ENCODE measurements around the gene C5orf15.

The C5orf15 gene

DNA sequence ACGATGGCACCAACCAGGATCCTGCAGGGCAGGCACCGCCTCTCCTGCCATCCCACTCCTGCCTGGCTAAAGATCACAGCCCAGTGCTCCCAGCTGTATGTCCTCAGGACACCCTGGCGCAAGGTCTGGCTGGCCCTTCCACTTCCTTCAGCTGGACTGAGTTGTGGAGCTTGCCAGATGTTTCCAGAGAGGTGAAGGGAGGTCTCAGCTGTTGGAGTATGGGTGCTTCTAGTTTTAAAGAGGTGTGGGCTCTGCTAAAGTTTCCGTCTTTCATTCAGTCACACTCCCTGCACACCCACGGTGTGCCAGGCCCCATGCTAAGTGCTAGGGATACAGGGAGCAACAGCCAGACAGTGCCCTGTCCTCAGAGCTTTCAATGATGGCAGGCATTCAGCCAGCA lies 34.1 kb downstream of the C5orf15 start:
- Histone ChIP-seq H3K9me3 (ENCODE audit: low read depth, low read length) (no peaks in the 10 kb centered on the region), H3K4me3 (no peak overlapping the region), H3K36me3 (ENCODE audit: insufficient read depth, low read length) (no peaks in the 10 kb centered on the region), H3K9ac (ENCODE audit: insufficient read length) (no peak overlapping the region), H3K27ac (no peak overlapping the region)
- no peak for DNase-seq (ENCODE audit: low read depth, low spot score)
- TF ChIP-seq FOXP2 (optimal IDR thresholded peaks at IDR 0.05; ENCODE audit: control extremely low read depth, extremely low read length, insufficient read depth) (no peak), POLR2AphosphoS5 (IDR thresholded peaks at IDR 0.05; ENCODE audit: borderline replicate concordance, low read depth, low read length) (no peak), EZH2 (IDR thresholded peaks at IDR 0.05) (no peak)

GRCh38 chr5:133933670-133934295 lies 34.6 kb downstream of the C5orf15 start:
- TF ChIP-seq EZH2 (IDR thresholded peaks at IDR 0.05) (no peak), POLR2AphosphoS5 (IDR thresholded peaks at IDR 0.05; ENCODE audit: borderline replicate concordance, low read depth, low read length) (no peak), FOXP2 (optimal IDR thresholded peaks at IDR 0.05; ENCODE audit: control extremely low read depth, extremely low read length, insufficient read depth) (no peak)
- no peaks in the 10 kb centered on the region for H3K9me3 ChIP-seq (ENCODE audit: low read depth, low read length)
- H3K4me3 ChIP-seq: no peak overlapping the region
- H3K27ac ChIP-seq: no peak overlapping the region
- H3K36me3 ChIP-seq (ENCODE audit: insufficient read depth, low read length): no peaks in the 10 kb centered on the region
- no peak overlapping the region for H3K9ac ChIP-seq (ENCODE audit: insufficient read length)
- no peak for DNase-seq (ENCODE audit: low read depth, low spot score)

- DNase-seq (ENCODE audit: low read depth, low spot score): no peak
- no peak overlapping the region for H3K4me3 ChIP-seq
- no peak for TF ChIP-seq EZH2 (IDR thresholded peaks at IDR 0.05)
- TF ChIP-seq POLR2AphosphoS5 (IDR thresholded peaks at IDR 0.05; ENCODE audit: borderline replicate concordance, low read depth, low read length): no peak
- TF ChIP-seq FOXP2 (optimal IDR thresholded peaks at IDR 0.05; ENCODE audit: control extremely low read depth, extremely low read length, insufficient read depth): no peak
- no peak overlapping the region for H3K9ac ChIP-seq (ENCODE audit: insufficient read length)
- H3K36me3 ChIP-seq (ENCODE audit: insufficient read depth, low read length): no peaks in the 10 kb centered on the region
- H3K9me3 ChIP-seq (ENCODE audit: low read depth, low read length): no peaks in the 10 kb centered on the region
- H3K27ac ChIP-seq: no peak overlapping the region
These were observed 35.3 kb downstream of the C5orf15 start for GRCh38 chr5:133933169-133933509.

GRCh38 chr5:133932441-133933168 lies 35.8 kb downstream of the C5orf15 start:
- no peaks in the 10 kb centered on the region for H3K9me3 ChIP-seq (ENCODE audit: low read depth, low read length)
- H3K27ac ChIP-seq: no peak overlapping the region
- no peak for TF ChIP-seq EZH2 (IDR thresholded peaks at IDR 0.05)
- no peak for TF ChIP-seq POLR2AphosphoS5 (IDR thresholded peaks at IDR 0.05; ENCODE audit: borderline replicate concordance, low read depth, low read length)
- TF ChIP-seq FOXP2 (optimal IDR thresholded peaks at IDR 0.05; ENCODE audit: control extremely low read depth, extremely low read length, insufficient read depth): no peak
- no peak for DNase-seq (ENCODE audit: low read depth, low spot score)
- H3K4me3 ChIP-seq: no peak overlapping the region
- H3K9ac ChIP-seq (ENCODE audit: insufficient read length): no peak overlapping the region
- H3K36me3 ChIP-seq (ENCODE audit: insufficient read depth, low read length): no peaks in the 10 kb centered on the region

- no peak for DNase-seq (ENCODE audit: low read depth, low spot score)
- H3K9ac ChIP-seq (ENCODE audit: insufficient read length): no peak overlapping the region
- no peaks in the 10 kb centered on the region for H3K9me3 ChIP-seq (ENCODE audit: low read depth, low read length)
- H3K36me3 ChIP-seq (ENCODE audit: insufficient read depth, low read length): no peaks in the 10 kb centered on the region
- H3K4me3 ChIP-seq: no peak overlapping the region
- no peak for TF ChIP-seq FOXP2 (optimal IDR thresholded peaks at IDR 0.05; ENCODE audit: control extremely low read depth, extremely low read length, insufficient read depth)
- no peak for TF ChIP-seq EZH2 (IDR thresholded peaks at IDR 0.05)
- TF ChIP-seq POLR2AphosphoS5 (IDR thresholded peaks at IDR 0.05; ENCODE audit: borderline replicate concordance, low read depth, low read length): no peak
- H3K27ac ChIP-seq: no peak overlapping the region
These were observed 36.9 kb downstream of the C5orf15 start for GRCh38 chr5:133931546-133931945.

DNA sequence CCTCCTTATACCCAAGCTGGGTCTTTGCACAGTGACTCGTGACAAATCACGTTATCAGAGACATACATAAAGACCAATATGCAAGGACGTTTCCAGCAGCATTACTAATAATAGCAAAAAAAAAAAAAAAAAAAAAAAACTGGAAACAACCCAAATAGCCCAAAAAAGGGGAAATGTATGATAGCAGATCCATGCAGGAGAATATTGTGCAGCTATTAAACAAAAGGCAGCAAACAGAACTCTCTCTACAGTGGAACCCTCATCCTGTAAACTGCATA lies 37.7 kb downstream of the C5orf15 start:
- TF ChIP-seq EZH2 (IDR thresholded peaks at IDR 0.05): no peak
- H3K4me3 ChIP-seq: no peak overlapping the region
- no peak overlapping the region for H3K9ac ChIP-seq (ENCODE audit: insufficient read length)
- H3K27ac ChIP-seq: no peak overlapping the region
- no peaks in the 10 kb centered on the region for H3K9me3 ChIP-seq (ENCODE audit: low read depth, low read length)
- no peaks in the 10 kb centered on the region for H3K36me3 ChIP-seq (ENCODE audit: insufficient read depth, low read length)
- no peak for DNase-seq (ENCODE audit: low read depth, low spot score)

GRCh38 chr5:133930061-133930812 lies 38.2 kb downstream of the C5orf15 start:
- Histone ChIP-seq H3K9ac (ENCODE audit: insufficient read length) (no peak overlapping the region), H3K27ac (no peak overlapping the region)
- DNase-seq (ENCODE audit: low read depth, low spot score): no peak

GRCh38 chr5:133928587-133929393 lies 39.6 kb downstream of the C5orf15 start:
- TF ChIP-seq EZH2 (IDR thresholded peaks at IDR 0.05) (no peak), FOXP2 (optimal IDR thresholded peaks at IDR 0.05; ENCODE audit: control extremely low read depth, extremely low read length, insufficient read depth) (no peak), POLR2AphosphoS5 (IDR thresholded peaks at IDR 0.05; ENCODE audit: borderline replicate concordance, low read depth, low read length) (no peak)
- H3K9me3 ChIP-seq (ENCODE audit: low read depth, low read length): no peaks in the 10 kb centered on the region
- H3K4me3 ChIP-seq: no peak overlapping the region
- no peak for DNase-seq (ENCODE audit: low read depth, low spot score)
- no peak overlapping the region for H3K9ac ChIP-seq (ENCODE audit: insufficient read length)
- H3K36me3 ChIP-seq (ENCODE audit: insufficient read depth, low read length): no peaks in the 10 kb centered on the region
- no peak overlapping the region for H3K27ac ChIP-seq

More at GRCh38 chr5:133930061-133930812, 38.2 kb downstream of the C5orf15 start:
- no peak overlapping the region for H3K4me3 ChIP-seq
- no peaks in the 10 kb centered on the region for H3K9me3 ChIP-seq (ENCODE audit: low read depth, low read length)
- TF ChIP-seq POLR2AphosphoS5 (IDR thresholded peaks at IDR 0.05; ENCODE audit: borderline replicate concordance, low read depth, low read length) (no peak), EZH2 (IDR thresholded peaks at IDR 0.05) (no peak), FOXP2 (optimal IDR thresholded peaks at IDR 0.05; ENCODE audit: control extremely low read depth, extremely low read length, insufficient read depth) (no peak)
- no peaks in the 10 kb centered on the region for H3K36me3 ChIP-seq (ENCODE audit: insufficient read depth, low read length)
